ENCODE data around the gene GJD2.

The GJD2 gene

DNA sequence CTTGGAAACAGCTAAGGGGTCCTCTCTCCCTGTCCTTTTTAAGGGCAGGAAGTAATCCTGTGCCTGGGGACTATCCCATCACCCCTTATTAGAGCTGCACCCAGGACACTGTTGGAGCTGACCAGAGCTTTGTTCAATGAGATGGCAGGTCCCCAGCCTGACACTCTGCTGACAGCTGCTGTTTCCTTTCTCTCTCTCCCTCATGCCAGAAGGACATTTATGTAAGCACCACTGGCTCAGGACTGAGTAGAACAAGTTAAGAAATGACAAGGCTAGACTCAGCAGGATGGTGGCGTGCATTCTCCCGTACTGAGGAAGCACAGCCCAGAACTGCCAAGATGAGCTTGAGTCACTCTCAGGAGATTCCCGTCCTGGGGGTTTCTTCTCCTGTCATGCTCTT is 17.3 kb downstream of the GJD2 start:
- Histone ChIP-seq H3K4me1 (ENCODE audit: insufficient read depth, insufficient read length) (no peaks in the 10 kb centered on the region), H3K9me3 (ENCODE audit: insufficient read depth, low read length) (no peaks in the 10 kb centered on the region), H3K27me3 (ENCODE audit: insufficient read depth, insufficient read length) (no peaks in the 10 kb centered on the region), H3K36me3 (ENCODE audit: insufficient read depth, insufficient read length, low read length) (no peaks in the 10 kb centered on the region), H3K4me3 (ENCODE audit: insufficient read length, low read depth) (no peak overlapping the region), H3K9ac (ENCODE audit: insufficient read length, low read depth) (no peak overlapping the region)
- no peak for TF ChIP-seq ZNF274 (IDR thresholded peaks at IDR 0.05; ENCODE audit: low read depth, low read length)
- TF ChIP-seq SUZ12 (IDR thresholded peaks at IDR 0.05; ENCODE audit: extremely low read depth, insufficient read depth, insufficient read length), result no peak
- TF ChIP-seq YY1 (IDR thresholded peaks at IDR 0.05; ENCODE audit: insufficient read depth, insufficient read length), result no peak
- DNase-seq (ENCODE audit: low read depth, low spot score), result no peak

DNA sequence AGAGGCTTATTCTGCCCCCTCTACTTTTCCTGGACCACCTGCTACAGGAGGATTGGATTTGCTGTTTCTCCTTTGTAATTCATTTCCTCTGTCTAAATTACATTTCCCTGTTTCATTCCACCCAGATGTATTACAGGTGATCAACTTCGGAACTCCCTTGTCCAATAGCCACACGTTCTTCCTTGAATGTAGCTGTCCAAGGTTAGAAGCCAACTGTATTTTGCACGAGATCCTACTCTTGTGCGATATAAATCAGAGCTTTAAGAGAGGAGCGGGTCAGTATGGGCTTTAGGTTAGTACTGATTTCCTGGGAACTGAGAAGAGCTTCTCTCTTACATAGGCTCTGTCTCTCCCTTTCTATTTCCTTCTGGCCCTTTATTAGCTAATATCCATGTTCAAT is 20.5 kb downstream of the GJD2 start:
- Histone ChIP-seq H3K4me1 (ENCODE audit: insufficient read depth, insufficient read length) (no peaks in the 10 kb centered on the region), H3K9me3 (ENCODE audit: insufficient read depth, low read length) (no peaks in the 10 kb centered on the region), H3K27me3 (ENCODE audit: insufficient read depth, insufficient read length) (no peaks in the 10 kb centered on the region), H3K9ac (ENCODE audit: insufficient read length, low read depth) (no peak overlapping the region), H3K4me3 (ENCODE audit: insufficient read length, low read depth) (no peak overlapping the region), H3K36me3 (ENCODE audit: insufficient read depth, insufficient read length, low read length) (no peaks in the 10 kb centered on the region)
- DNase-seq (ENCODE audit: low read depth, low spot score), result no peak
- TF ChIP-seq YY1 (IDR thresholded peaks at IDR 0.05; ENCODE audit: insufficient read depth, insufficient read length) (no peak), ZNF274 (IDR thresholded peaks at IDR 0.05; ENCODE audit: low read depth, low read length) (no peak), SUZ12 (IDR thresholded peaks at IDR 0.05; ENCODE audit: extremely low read depth, insufficient read depth, insufficient read length) (no peak)

DNA sequence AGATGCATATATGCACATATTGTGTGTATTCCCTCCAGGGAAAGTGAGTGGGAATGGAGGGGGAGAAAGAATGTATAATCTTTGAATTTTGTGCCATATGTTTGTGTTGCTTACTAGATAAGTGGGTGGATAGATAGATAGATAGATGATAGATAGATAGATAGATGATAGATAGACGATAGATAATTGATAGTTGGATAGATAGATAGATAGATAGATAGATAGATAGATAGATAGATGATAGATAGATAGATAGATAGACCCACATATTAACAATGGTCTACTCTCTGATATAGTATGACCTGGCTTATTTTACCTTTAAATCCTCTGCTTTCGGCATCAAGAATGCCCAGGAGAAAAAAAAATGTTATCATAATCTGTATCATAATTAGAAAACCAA is 21.2 kb downstream of the GJD2 start:
- Histone ChIP-seq H3K9me3 (ENCODE audit: insufficient read depth, low read length) (no peaks in the 10 kb centered on the region), H3K4me3 (ENCODE audit: insufficient read length, low read depth) (no peak overlapping the region), H3K9ac (ENCODE audit: insufficient read length, low read depth) (no peak overlapping the region), H3K27me3 (ENCODE audit: insufficient read depth, insufficient read length) (no peaks in the 10 kb centered on the region), H3K36me3 (ENCODE audit: insufficient read depth, insufficient read length, low read length) (no peaks in the 10 kb centered on the region), H3K4me1 (ENCODE audit: insufficient read depth, insufficient read length) (no peaks in the 10 kb centered on the region)
- no peak for TF ChIP-seq YY1 (IDR thresholded peaks at IDR 0.05; ENCODE audit: insufficient read depth, insufficient read length)
- TF ChIP-seq ZNF274 (IDR thresholded peaks at IDR 0.05; ENCODE audit: low read depth, low read length), result no peak
- no peak for TF ChIP-seq SUZ12 (IDR thresholded peaks at IDR 0.05; ENCODE audit: extremely low read depth, insufficient read depth, insufficient read length)
- DNase-seq (ENCODE audit: low read depth, low spot score), result no peak

DNA sequence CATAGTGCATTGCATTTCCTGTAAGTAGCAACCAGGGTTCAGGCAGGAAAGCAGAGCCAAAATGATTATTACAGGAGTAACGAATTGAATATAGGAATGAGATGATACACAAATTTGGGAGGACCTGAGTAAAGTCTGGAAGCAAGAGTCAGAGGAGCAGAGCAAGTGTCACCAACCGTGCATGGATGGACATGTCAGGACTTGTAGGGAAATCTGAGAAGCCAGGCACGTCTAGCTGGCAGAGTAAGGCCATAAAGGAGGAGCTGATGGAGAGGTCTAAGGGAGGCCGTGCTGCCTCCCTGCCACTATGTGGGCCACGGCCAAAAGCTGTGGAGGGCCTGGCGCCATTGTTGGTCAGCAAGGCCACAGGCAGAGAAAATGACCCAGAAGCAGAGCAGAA is 22.4 kb downstream of the GJD2 start:
- Histone ChIP-seq H3K4me3 (ENCODE audit: insufficient read length, low read depth) (no peak overlapping the region), H3K9me3 (ENCODE audit: insufficient read depth, low read length) (no peaks in the 10 kb centered on the region; the same call in 1 of the 2 replicates), H3K9ac (ENCODE audit: insufficient read length, low read depth) (no peak overlapping the region), H3K36me3 (ENCODE audit: insufficient read depth, insufficient read length, low read length) (no peaks in the 10 kb centered on the region), H3K27me3 (ENCODE audit: insufficient read depth, insufficient read length) (no peaks in the 10 kb centered on the region), H3K4me1 (ENCODE audit: insufficient read depth, insufficient read length) (no peaks in the 10 kb centered on the region)
- TF ChIP-seq SUZ12 (IDR thresholded peaks at IDR 0.05; ENCODE audit: extremely low read depth, insufficient read depth, insufficient read length), result no peak
- no peak for TF ChIP-seq ZNF274 (IDR thresholded peaks at IDR 0.05; ENCODE audit: low read depth, low read length)
- TF ChIP-seq YY1 (IDR thresholded peaks at IDR 0.05; ENCODE audit: insufficient read depth, insufficient read length), result no peak
- DNase-seq (ENCODE audit: low read depth, low spot score), result no peak

DNA sequence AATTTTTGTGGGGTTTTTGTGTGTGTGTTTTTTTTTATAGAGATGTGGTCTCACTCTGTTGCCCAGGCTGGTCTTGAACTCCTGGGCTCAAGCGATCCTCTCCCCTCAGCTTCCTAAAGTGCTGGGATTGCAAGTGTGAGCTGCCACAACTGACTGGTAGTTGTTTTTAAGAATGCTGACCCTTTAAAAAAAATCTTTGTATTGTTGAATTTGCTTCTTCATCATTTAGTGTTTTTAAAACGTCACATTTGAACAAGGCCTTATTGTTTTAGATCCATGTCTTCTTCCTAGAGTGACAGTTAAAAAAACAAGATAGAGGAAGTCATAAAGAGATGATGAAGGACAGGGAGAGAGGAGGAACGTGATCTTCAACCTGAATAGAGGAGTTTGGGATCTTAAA is 24.1 kb downstream of the GJD2 start:
- Histone ChIP-seq H3K36me3 (ENCODE audit: insufficient read depth, insufficient read length, low read length) (no peaks in the 10 kb centered on the region), H3K9me3 (ENCODE audit: insufficient read depth, low read length) (peaks cover 6% of the 10 kb centered on the region; the same call in 1 of the 2 replicates), H3K27me3 (ENCODE audit: insufficient read depth, insufficient read length) (no peaks in the 10 kb centered on the region), H3K4me3 (ENCODE audit: insufficient read length, low read depth) (no peak overlapping the region), H3K9ac (ENCODE audit: insufficient read length, low read depth) (no peak overlapping the region), H3K4me1 (ENCODE audit: insufficient read depth, insufficient read length) (no peaks in the 10 kb centered on the region)
- no peak for TF ChIP-seq YY1 (IDR thresholded peaks at IDR 0.05; ENCODE audit: insufficient read depth, insufficient read length)
- TF ChIP-seq ZNF274 (IDR thresholded peaks at IDR 0.05; ENCODE audit: low read depth, low read length), result no peak
- TF ChIP-seq SUZ12 (IDR thresholded peaks at IDR 0.05; ENCODE audit: extremely low read depth, insufficient read depth, insufficient read length), result no peak
- DNase-seq (ENCODE audit: low read depth, low spot score), result no peak

DNA sequence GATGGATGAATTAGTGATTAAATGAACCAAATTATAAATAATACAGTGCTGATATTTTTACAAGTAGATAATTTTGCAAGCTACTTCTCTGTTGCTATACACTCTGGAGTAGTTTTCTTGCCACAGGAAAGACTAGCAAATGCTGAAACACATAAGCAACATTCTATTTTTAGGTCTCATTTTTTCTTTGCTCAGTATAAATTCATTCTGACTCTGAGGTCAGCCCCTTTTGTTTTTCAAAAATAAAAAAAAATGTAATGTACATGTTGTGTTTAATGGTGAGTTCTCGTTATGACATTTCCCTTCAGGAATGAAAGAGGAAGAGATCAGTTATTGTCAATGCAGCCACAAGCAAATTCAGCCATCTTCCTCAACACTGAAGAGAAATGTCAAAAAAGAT is 24.9 kb downstream of the GJD2 start:
- Histone ChIP-seq H3K36me3 (ENCODE audit: insufficient read depth, insufficient read length, low read length) (no peaks in the 10 kb centered on the region), H3K9me3 (ENCODE audit: insufficient read depth, low read length) (peaks cover 6% of the 10 kb centered on the region; the same call in 1 of the 2 replicates), H3K27me3 (ENCODE audit: insufficient read depth, insufficient read length) (no peaks in the 10 kb centered on the region), H3K4me3 (ENCODE audit: insufficient read length, low read depth) (no peak overlapping the region), H3K9ac (ENCODE audit: insufficient read length, low read depth) (no peak overlapping the region), H3K4me1 (ENCODE audit: insufficient read depth, insufficient read length) (no peaks in the 10 kb centered on the region)
- TF ChIP-seq ZNF274 (IDR thresholded peaks at IDR 0.05; ENCODE audit: low read depth, low read length) (no peak), SUZ12 (IDR thresholded peaks at IDR 0.05; ENCODE audit: extremely low read depth, insufficient read depth, insufficient read length) (no peak), YY1 (IDR thresholded peaks at IDR 0.05; ENCODE audit: insufficient read depth, insufficient read length) (no peak)
- DNase-seq (ENCODE audit: low read depth, low spot score), result no peak

DNA sequence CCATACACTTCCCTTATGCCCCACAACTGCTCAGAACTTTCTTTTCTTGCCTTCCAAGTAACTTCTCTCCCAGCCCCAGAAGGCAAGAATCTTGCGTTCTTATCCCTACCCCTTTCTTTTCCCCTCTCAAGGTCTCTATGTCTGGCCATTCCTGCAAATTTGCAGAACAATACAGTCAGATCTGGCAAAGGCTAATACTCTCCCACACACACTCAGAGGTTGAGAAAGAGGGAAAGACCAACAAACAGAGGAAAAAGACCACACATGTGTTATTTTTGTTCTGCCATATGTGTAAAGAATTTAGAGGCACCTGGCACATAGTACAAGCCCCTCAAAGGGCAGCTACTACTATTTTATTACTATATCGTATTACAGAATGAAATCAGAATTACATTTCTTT is 25.7 kb downstream of the GJD2 start:
- Histone ChIP-seq H3K9me3 (ENCODE audit: insufficient read depth, low read length) (peaks cover 6% of the 10 kb centered on the region; the same call in 1 of the 2 replicates), H3K36me3 (ENCODE audit: insufficient read depth, insufficient read length, low read length) (no peaks in the 10 kb centered on the region), H3K9ac (ENCODE audit: insufficient read length, low read depth) (no peak overlapping the region), H3K4me3 (ENCODE audit: insufficient read length, low read depth) (no peak overlapping the region), H3K4me1 (ENCODE audit: insufficient read depth, insufficient read length) (no peaks in the 10 kb centered on the region), H3K27me3 (ENCODE audit: insufficient read depth, insufficient read length) (no peaks in the 10 kb centered on the region)
- DNase-seq (ENCODE audit: low read depth, low spot score), result peak; percentile 52
- TF ChIP-seq YY1 (IDR thresholded peaks at IDR 0.05; ENCODE audit: insufficient read depth, insufficient read length), result no peak
- TF ChIP-seq ZNF274 (IDR thresholded peaks at IDR 0.05; ENCODE audit: low read depth, low read length), result no peak
- TF ChIP-seq SUZ12 (IDR thresholded peaks at IDR 0.05; ENCODE audit: extremely low read depth, insufficient read depth, insufficient read length), result no peak

All from NT2/D1 (cell line).